Subcutaneous adipose tissue (tissue), 4 donors: Measurements from ENCODE around the gene RNF126. TPM values are rescaled to one million over a fixed set of nuclear protein-coding genes. Genes with fewer than 3 reads are reported as not detected.

ENCODE experiments used
- total RNA-seq, 4 donors: library from RNA; depleted of rRNA; stranded (reverse); fragments of >200 nt; gene quantifications; one replicate each; pipeline ENCODE4 v1.1.0, GENCODE V29; 2016
- TF ChIP-seq, protein P1 (sequence below): fragments of 450-650 bp; IDR thresholded peaks from one replicate; pipeline ENCODE4 v1.5.1; 2016; ENCODE audit warnings: low read depth, mild to moderate bottlenecking, control low read depth, antibody characterized with exemption, moderate library complexity

RNF126 gene
- total RNA-seq, 4 donors from 2014 or later, result 23.3 to 85.9 (median 31.1) TPM

DNA sequence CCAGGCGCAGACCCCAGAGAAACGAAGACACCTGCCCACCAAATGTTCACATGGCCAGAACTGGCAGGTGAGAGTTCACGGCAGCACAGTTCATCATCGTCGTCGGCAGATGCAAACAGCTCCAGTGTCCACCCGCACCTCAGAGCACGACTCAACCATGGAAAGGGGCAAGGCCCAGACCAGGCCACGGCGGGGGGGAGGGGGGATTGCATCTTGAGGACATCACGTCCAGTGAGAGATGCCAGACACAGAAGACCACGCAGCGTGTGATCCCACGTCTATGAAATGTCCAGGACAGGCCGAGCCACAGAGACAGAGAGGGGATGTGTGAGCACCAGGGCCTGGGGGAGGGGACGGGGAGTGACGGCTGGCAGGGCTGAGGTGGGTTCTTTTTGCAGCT is 7.3 kb downstream of the RNF126 start:
- TF ChIP-seq, protein P1, sequence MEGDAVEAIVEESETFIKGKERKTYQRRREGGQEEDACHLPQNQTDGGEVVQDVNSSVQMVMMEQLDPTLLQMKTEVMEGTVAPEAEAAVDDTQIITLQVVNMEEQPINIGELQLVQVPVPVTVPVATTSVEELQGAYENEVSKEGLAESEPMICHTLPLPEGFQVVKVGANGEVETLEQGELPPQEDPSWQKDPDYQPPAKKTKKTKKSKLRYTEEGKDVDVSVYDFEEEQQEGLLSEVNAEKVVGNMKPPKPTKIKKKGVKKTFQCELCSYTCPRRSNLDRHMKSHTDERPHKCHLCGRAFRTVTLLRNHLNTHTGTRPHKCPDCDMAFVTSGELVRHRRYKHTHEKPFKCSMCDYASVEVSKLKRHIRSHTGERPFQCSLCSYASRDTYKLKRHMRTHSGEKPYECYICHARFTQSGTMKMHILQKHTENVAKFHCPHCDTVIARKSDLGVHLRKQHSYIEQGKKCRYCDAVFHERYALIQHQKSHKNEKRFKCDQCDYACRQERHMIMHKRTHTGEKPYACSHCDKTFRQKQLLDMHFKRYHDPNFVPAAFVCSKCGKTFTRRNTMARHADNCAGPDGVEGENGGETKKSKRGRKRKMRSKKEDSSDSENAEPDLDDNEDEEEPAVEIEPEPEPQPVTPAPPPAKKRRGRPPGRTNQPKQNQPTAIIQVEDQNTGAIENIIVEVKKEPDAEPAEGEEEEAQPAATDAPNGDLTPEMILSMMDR, result no peak

DNA sequence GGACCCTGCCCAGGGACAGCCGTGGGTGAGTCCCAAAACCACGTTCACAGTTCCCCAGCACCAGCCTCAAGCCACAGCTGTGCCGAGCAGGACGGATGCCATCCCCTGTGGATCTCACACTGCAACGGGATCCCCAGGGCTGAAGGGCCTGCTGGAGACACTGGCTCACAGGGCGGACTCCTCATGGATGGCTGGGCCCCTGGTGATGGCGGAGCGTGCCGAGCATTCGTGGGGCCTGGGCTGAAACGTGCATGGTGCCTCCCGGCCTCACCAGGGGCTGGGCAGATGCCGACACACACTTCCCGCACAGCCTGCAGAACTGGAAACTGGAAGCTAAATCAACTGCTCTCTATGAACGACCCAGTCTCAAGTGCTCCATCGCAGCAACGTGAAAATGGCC is 9.6 kb downstream of the RNF126 start:
- TF ChIP-seq, protein P1, result no peak

DNA sequence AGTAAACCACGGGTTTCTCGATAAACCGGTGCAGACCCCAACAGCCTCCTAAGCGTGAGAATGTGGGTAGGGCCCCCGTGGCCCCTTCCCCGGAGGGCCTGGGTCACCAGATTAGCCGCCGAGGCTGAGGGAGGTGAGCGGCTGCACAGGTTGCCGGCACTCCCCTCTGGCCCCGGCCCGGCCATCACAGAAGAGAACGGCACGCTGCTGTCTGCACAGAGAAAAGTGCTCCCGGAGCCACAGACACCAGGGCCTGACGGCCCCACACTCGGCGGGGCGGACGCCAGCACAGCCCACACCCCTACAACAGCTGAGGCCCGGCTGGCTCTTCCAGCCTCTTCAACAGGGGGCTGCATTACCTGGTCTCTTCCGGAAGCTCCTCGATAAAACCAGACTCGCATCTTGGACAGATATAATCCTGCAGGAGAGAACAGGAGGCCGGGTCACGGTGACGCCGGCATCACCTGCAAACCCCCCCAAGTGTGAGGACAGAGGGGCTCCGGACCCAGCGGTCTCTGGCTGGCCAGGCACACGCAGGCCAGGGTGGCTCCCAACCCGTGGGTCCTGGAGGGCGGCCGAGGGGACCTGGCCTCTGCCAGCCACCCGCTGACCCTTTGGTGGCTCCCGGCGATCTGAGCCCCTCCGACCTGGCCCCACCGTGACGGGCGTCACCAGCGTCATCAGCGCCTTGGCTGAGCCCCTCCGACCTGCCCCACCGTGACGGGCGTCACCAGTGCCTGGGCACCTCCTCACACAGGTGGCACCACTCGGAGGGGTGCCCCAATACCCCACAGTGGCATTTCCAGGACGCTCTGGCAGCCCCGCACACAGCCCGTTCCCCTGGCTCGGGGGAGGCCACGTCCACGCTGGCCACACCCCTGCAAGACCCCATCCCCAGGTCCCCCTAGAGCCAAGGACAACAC is 10.3 kb downstream of the RNF126 start:
- TF ChIP-seq, protein P1, result no peak

DNA sequence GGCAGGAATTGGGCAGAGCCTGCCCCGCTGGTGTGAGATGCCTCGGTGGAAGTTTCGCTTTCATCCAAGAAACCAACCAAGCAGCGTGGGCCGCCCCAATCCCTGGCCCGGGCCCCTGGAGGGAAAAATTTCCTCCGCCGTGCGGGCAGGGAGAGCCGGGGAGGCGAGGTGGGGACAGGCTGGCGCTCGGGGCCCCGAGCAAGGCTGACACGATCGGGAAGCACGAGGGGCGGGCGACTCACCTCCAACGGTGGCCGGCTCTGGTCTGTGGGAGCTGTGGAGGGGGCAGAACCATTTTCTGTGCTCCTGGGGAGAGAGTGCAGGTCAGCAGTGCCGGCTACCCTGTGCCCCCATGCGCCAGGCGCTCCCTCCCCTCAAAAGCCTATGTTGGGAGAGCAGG is 11.0 kb downstream of the RNF126 start:
- TF ChIP-seq, protein P1, result no peak

DNA sequence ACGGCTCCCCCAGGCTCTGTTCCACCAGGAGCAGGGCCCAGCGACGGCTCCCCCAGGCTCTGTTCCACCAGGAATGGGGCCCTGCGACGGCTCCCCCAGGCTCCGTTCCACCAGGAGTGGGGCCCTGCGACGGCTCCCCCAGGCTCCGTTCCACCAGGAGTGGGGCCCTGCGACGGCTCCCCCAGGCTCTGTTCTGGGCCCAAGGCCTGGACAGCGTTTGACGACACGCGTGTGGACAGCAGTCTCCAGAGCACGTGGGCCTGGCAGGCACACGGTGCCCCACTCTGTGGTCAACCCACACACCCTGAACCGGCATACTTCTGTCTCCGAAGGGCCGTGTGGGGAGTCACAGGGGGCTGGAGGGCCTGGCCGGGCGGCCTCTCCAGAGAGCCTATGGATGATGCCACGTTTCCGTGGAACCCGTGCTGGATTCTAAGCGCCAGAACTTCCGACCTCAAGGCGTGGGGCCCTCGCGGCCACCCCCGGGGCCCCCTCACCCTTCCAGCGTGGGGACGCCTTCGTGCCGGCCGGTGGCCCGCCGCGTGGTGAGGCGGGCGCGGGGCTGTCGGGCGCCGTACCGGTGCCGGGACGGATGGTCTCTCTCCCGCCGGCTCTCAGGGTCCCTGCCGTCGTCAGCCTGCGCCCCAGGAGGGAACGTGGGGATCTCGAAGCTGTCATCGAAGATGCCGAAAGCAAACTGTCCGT is 11.7 kb downstream of the RNF126 start:
- TF ChIP-seq, protein P1, result no peak

DNA sequence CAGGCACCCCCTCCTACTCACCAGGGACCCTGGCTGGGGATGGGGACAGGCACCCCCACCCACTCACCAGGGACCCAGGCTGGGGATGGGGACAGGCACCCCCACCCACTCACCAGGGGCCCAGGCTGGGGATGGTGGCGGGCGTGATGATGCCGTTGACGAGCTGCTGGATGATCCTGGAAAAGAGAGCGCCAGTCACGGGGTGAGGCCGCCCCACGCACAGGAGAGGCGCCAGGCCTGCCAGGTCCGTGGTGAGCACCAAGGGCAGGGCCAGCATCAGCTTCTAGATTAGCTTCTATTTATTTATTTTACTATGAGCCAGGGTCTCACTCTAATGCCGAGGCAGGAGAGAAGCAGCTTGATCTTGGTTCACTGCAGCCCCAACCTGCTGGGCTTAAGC is 12.9 kb downstream of the RNF126 start:
- TF ChIP-seq, protein P1, result no peak
